HG03520 (cell line): ENCODE data around the gene SFMBT2.

Source experiments
- ATAC-seq: cut with Tn5 transposase; IDR thresholded peaks from one replicate; pipeline ENCODE4 v1.9.1; 2021; ENCODE audit warnings: mild to moderate bottlenecking, moderate library complexity; ENCODE audit not compliant: unreplicated experiment

The SFMBT2 gene

DNA sequence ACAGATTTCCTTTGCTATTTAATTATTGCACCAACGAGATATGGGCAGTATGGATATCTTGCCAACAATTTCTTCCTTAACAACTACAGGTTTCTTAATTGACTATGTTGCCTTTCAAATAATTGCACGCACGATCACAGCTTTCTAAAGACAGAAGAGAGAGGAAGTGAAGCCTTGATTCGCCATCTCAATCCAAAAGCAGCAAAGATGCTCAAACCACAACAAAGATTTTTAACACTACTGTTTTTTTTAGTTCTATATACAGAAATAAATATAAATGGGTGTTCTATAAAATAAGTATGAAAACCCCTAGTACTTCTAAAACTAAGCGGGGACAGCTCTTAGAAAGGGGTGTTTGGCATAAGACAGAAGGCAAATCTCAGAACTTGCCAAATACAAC, 251.3 kb downstream of the SFMBT2 start:
- ATAC-seq, result no peak

DNA sequence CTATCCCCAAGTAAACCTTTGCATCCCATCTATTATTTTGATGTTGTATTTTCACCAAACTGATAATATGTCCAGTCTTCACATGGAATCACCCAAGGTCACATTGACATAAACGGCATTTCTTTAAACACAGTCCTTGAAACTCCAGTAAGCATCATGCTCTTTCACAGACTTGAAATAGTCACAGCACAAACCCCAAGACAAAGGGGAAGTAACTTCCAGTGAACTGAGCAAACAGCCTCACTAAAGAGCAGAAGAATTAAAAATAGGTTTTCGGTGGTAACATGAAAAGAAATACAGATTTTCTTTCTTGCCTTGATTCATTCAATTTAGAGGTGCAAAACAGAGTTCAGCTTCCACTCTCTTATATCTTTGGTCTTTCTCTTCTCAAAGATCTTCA, 253.7 kb downstream of the SFMBT2 start:
- ATAC-seq, result no peak

DNA sequence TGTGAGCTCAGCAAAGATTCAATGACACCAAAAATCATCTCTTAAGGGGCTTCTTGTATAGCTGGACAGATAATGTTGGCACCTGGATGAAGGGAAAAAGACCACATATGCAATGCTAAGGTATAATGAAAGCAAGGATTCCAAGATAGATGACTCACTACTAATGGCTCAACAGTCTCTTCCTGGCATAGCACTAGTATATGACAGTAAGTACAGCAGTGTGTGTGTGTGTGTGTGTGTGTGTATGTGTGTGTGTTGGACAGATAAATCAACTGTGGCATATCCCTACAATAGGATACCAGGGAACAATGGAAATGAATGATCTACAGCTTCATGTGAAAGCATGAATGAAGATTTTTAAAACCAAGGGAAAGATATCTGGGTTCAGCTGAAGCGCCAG, 257.1 kb downstream of the SFMBT2 start:
- no peak for ATAC-seq

DNA sequence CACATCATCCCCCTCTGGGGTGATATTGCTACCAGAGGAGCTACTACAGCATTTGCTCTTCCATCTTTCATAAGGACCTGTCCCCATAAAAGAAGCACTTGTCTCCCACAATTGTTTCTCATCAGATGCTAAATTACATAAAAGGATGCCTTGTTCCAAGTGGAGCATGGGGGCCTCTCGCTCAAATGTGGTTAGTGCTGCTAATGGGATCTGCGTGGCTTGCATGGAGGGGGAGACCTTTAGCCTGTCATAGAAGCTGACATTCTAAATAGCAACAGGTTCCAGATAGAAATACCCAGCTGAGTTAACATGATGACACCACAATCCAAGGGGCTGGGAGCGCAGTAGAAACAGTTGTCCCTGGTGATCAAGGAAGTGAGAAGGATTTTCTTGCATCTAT, 257.9 kb downstream of the SFMBT2 start:
- no peak for ATAC-seq

DNA sequence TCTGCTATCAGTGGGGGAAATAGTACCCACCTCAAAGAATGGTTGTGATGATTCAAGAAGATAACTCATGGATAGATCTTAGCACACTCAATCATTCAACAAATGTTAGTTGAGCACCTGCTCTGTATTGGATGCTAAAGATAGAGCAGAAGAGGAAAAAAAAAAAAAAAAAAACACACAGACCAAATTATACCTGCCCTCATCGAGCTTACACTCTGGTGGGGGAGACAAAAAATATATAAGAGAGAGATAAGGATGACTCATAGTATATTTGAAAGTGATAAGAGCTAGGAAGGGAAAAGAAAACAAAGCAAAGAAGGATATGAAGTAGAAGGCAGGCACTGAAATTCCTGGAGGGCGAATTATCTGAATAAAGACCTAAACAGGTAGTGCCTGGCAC, 258.5 kb downstream of the SFMBT2 start:
- ATAC-seq, result no peak

DNA sequence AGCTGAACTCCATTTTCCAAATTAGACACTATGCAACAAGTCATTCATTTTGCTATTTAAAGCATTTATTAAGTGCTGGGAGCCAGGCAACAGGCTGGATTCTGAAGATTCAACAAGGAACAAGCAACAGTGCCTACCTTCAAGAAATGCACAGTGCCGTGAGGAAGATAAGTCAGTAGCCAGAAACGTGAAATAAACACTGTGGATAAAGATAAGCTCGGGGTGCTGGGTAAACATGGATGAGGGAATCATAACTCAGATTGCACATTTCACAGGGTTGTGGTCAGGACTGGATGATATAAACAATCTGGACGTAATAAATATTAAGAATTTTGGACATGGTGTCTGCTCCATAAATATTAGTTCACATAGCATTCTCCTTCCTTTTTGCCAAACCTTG, 259.3 kb downstream of the SFMBT2 start:
- ATAC-seq, result no peak

DNA sequence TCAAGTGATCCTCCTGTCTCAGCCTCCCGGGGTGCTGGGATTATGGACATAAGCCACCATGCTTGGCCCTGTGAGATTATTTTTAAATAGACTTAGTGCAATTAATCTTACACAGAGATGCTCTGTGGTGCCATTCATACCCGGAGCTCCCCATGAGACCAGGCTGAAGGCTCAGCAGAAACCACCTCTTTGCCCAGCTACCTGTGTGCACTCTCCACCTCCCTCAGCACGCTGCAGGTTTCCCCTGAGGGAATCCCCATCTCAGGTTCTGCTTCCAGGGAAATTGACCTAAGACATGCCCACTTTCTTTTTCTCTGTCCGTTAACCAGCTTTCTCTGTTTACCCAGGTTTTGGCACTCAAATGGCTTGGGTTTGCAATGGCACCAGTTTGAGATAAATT, 260.5 kb downstream of the SFMBT2 start:
- no peak for ATAC-seq

DNA sequence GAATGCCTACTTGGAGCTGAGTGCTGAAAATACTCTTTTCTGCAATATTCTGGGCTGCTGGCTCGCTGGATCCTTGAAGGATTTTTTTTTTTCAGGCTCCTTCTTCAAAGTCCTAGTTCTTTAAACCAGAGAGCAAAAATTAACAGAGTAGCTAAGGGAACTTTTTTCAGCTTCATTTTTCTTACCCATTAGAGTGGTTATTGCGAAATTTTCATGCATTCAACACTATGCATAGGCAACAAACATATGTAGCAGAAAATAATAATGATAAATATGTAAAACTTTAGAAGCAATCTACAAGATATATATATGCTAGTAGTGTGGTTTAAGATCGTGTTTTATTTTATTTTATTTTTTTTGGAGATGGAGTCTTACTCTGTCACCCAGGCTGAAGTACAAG, 264.6 kb downstream of the SFMBT2 start:
- no peak for ATAC-seq

DNA sequence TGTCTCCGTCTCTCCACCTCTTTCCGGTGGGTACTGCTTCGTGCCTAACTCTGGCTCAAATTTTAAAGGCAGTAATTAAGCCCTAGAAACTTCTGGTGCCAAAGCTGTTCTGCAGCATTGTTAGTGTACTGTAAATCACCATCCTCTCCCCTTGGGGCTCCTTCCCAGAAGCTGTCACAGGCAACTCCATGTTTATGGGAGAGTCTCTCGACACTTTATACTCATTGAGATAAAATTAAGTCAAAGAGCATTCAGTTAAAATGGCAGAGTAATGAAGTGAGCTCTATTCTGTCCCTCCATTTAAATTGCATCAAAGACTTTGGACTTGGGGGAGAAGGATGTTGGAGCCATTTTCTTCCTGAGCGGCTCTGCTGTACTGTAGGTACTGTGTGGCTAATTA, 274.8 kb downstream of the SFMBT2 start:
- ATAC-seq, result no peak

DNA sequence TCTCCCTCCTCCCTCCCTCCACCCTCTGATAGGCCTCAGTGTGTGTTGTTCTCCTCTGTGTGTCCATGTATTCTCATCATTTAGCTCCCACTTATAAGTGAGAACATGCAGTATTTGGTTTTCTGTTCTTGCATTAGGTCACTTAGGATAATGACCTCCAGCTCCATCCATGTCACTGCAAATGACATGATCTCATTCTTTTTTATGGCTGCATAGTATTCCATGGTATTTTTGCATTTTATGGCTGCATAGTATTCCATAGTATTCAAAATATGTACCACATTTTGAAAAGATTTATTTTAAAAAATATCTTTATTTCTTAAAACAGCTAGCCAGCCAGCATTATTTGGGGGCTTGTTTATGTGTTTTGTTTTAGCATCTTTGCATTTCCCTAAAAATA, 275.6 kb downstream of the SFMBT2 start:
- ATAC-seq, result no peak

DNA sequence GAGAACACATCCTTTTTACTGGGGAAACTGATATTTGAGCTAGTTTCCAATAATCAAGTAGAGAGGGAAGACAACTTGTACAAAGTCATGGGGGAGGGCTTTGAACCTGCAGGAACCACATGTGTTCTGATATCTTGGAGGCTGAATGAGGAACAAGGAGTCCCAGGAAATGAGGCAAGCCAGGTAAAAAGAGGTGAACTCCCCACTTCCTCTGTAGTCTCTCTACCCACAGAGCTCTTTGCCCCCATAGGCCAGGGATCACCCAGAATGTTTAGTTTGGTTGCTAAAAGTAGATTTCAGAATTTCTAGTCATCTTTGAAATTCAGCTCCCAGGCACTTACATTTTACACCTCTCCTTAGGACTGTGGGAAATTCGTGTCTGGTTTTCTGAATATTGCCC, 276.4 kb downstream of the SFMBT2 start:
- no peak for ATAC-seq

DNA sequence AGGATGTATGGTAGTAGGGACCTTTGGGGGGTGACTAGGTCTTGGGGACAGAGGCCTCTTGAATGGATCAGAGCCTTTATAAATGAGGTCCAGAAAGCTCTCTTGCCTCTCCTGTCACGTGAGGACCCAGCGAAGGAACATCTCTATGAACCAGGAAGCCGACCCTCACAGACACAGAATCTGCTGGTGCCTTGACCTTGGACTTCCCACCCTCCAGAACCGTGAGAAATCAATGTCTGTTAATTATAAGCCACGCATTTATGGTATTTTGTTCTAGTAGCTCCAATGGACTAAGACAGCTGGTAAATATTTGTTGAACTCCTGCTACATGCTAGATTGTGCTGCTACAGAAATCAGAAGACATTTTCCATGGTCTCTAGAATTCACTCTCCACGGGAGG, 276.9 kb downstream of the SFMBT2 start:
- no peak for ATAC-seq

DNA sequence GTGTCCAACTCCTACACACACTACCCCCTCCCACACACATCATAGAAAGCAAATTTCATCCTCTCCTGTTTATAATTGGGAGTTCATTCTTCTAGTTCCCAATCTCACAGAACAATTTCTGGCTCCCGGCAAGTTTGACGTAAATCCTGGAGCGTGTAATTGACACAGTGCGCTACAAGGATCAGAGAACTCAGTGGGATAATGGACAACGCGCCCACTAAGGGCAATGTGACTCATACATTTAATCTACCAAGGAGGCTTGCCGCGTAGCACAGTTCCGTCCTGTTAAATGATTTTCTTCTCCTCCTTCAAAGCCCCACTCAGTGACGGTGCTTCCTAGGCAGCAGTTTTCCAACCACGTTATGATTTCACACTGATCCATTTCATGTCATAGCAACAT, 277.6 kb downstream of the SFMBT2 start:
- no peak for ATAC-seq

DNA sequence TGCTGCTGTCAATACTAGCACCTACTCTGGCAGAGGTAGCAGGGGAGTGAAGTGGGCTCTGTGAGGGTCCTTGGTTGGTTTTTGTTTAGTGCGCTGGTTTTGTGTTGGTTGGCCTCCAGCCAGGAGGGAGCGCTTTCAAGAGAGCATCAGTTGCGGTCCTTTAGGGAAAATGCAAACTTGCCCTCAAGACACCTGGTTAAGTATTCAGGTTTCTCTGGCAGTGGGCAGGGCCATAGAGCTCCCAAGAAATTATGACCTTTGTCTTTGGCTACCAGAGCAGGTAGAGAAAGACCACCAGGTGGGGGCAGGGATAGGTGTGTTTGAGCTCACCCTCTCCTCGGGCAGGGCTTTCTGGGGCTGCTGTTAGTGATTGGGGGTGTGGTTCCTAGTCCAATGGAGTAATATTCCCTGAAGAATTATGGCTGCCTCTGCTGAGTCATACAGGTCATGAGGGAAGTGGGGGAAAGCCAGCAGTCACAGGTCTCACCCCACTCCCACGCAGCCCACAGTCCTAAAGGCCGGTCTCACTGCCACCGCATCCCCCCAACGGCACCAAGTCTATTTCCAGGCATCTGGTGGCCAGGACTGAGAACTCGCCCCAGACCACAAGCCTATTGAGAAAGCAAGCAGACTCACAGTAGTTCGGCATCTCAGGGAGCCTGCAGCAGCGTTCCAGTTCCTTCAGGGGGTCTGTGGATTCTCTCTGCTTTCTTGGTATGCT, 280.5 kb downstream of the SFMBT2 start:
- no peak for ATAC-seq

DNA sequence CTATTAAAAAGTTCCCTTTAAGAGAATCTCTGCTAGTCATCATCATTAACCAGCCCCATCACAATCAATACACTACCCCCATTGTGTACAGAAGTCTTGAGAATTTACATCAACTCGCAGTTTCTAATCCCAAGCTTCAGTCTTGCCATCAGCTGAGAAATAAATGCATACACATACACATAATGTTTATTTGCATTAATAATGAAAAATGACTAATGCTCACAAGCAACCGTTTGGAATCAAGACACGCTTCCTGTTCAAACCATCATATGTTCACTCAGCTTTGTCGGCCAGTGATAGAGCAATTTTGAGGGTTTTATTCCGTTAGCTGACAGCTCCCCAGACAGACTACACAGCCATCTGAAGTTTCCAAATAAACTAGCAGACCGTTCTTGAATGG, 287.1 kb downstream of the SFMBT2 start:
- ATAC-seq, result no peak

DNA sequence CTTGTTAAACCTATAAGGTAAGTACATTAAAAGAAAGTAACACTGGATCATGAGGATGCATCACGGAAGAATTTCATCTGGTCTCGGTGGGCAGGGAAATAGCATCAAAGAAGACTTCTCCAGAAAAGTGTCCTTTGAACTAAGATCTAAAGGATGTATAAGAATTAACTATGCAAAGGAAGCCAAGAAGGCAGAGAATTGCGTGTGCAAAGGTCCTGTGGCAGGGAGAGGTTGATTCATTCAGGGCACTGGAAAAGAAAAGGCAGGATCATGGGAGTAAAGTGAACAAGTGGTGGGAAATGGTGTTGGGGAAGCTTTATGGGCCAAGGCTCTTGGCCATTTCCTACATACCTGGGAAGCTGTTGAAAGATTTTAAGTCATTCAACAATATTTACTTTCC, 288.3 kb downstream of the SFMBT2 start:
- no peak for ATAC-seq

DNA sequence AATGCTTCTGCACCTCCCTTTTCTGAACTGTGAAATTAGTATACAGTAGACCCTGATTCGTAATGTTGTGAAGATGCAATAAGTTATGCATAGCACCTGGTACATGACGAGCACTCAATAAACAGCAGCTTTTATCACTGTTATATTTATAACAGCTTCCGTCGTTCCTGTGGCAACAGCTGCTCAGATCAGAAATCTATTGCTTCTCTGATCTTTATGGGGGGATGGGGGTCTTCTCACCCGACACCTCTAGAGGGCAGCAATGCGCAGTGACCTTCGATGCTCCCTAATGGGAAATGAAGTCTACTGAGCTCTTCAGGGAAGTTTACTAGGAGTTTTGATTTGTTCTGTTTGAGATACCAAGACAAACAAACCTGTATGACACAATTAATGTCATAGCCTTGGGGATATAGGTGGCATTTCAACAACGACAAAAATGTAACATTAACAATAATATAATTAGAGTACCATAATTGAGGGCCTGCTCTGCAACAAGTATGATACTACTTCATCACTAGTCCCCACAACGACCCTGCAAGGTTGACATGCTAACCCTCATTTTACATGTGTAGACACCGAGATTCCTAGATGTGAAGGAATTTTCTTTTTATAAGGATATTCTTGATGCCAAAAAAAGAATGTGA, 289.6 kb downstream of the SFMBT2 start:
- ATAC-seq, result no peak

DNA sequence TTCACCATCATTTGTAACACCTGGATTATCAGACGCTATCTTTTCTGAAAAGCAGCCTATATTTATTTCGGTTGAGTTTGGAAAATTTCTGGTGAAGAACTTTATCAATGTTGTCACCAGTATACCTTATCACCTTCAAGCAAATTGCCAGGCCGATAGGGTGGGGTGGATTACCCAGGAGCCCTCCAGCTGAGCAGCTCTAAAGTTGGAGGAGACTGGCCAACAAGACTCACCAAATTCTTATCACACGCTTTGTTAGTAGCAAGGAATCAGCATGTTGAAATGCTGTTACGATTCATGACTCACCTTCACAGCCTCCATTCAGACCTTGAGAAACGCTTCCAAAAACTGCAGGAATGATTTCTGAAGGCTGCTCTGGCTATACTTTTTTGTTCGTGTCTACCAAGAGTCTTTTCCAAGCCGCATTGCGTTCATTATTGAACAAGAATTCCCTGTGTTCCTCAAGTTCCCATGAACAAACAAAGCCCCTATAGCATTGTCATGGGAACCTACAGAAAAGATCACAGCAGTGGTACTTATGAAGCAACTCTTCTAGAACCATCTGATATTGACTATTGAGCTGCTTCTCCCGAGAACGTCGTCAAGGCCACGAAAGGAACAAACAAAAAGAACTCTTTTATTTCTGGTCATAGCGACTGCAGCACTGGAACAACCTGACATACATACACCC, 291.4 kb downstream of the SFMBT2 start:
- no peak for ATAC-seq

DNA sequence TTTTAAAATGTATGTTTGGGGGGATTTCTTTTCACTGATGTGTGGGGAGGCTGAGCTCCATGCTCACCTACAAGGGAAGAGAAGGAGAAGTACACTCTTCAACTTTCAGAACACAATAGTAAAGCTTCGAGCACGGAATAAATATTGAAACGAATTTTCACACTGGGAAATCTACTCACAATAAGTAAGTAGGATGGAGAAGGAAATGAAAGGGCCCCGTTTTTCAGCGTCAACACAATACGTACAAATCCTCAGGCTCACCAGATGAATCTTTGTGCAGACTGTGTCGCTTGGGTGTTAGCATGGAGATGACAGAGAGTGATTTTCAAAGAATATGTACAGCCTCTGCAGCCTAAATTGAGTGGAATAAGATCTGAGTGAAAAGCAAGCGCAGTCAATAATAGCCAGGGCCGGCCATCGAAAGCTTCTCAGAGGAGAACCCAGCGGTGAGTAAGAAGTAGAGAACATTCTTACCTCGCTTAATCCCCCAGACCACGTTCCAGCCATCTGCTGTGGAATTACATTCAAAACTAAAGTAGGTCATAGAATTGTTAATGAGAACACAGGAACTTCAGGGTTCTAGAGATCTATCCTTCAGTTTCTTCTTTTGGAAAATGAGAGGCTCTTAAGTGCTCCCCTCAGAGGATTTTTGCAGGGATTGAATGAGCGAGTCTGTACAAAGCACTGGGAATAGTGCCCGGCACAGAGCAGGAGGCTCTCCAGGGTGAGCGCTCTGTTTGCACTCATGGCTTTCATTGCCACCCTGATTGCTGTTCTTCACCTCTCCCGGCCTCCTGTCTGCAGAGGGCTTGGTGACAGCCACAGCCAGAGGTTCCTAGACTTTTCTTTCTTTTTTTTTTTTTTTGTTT, 292.8 kb downstream of the SFMBT2 start:
- no peak for ATAC-seq

DNA sequence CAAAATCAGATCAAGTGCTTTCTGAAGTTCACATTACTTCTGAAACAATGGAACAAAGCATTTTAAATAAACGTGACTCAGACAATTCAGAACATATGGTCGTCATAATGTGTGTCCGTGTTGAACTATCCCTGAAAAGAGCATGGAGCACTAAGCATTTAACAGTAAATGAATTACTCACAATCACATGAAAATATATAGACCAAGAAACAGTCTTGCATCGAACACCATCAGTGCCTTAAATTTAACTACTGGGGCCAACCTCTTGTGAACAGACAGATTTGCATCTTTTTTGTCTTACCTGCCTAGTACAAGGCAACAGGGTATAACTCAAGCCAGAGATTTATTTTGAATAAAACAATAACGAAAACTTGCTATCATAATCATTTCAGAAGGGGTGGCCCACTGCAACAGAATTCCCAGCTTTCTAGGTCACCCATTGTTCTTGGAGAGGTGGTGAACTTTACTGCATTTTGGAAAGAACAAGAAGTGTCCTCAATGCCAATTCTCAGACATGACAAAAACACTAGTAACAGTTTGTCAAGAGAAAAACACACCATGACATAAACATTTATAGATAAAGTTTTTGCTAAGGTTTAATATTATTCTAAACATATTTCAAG, 293.5 kb downstream of the SFMBT2 start:
- no peak for ATAC-seq

DNA sequence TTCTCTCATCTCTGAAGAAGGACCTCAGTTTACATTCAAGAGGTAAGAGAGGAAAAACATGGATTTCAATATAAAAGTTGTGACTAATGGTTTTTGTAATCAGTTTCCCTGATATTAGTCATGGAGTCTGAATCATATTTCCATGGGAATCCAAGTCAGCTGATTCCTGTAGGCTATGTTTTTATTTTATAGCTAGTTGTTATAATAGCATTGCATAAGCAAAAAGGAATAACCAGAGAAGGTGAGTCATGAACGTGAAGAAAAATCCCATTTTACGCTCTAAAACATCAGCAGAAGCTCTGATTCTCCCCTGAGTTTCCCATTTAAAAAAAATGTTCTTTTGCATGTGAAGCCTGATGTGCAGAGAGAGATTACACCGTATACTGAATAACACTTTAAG, 299.3 kb downstream of the SFMBT2 start:
- ATAC-seq, result no peak
